ENCODE data around the gene ADM.

- TF ChIP-seq CTCF (conservative IDR thresholded peaks at IDR 0.05; ENCODE audit: low read depth, low read length) (no peak), EZH2phosphoT487 (IDR thresholded peaks at IDR 0.05; ENCODE audit: borderline replicate concordance, low read length) (no peak), EZH2 (IDR thresholded peaks at IDR 0.05; ENCODE audit: low read length, unreplicated experiment) (no peak)
Measured at GRCh38 chr11:10322401-10322800, 17.5 kb downstream of the ADM start.
